GM13976 (cell line): Measurements from ENCODE around the gene MORN4.

Experiments used
- DNase-seq: peaks from one replicate; pipeline ENCODE4 v3.0.0; 2012; ENCODE audit warnings: low spot score
- in situ Hi-C: fragments of 300-500 bp; cut with MboI; formaldehyde crosslinking; loops from one replicate; pipeline ENCODE4 v1.12.0; 2022; ENCODE audit warnings: low sequenced_read_pairs, mixed read lengths, inconsistent platforms; ENCODE audit not compliant: unreplicated experiment
- TF ChIP-seq, protein P1 (sequence below): IDR thresholded peaks from 2 replicates; pipeline ENCODE4 v1.5.1; 2012; ENCODE audit warnings: borderline replicate concordance, mild to moderate bottlenecking; ENCODE audit not compliant: insufficient read depth; ENCODE audit errors: extremely low read depth, missing control alignments, control extremely low read depth

MORN4 gene

GRCh38 chr10:97669571-97669970, 36.3 kb upstream of the MORN4 start:
- no peak for DNase-seq
- TF ChIP-seq, protein P1, sequence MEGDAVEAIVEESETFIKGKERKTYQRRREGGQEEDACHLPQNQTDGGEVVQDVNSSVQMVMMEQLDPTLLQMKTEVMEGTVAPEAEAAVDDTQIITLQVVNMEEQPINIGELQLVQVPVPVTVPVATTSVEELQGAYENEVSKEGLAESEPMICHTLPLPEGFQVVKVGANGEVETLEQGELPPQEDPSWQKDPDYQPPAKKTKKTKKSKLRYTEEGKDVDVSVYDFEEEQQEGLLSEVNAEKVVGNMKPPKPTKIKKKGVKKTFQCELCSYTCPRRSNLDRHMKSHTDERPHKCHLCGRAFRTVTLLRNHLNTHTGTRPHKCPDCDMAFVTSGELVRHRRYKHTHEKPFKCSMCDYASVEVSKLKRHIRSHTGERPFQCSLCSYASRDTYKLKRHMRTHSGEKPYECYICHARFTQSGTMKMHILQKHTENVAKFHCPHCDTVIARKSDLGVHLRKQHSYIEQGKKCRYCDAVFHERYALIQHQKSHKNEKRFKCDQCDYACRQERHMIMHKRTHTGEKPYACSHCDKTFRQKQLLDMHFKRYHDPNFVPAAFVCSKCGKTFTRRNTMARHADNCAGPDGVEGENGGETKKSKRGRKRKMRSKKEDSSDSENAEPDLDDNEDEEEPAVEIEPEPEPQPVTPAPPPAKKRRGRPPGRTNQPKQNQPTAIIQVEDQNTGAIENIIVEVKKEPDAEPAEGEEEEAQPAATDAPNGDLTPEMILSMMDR, result no peak
- in situ Hi-C loops, result no loop called here

- TF ChIP-seq, protein P1, result no peak
- in situ Hi-C loops, result no loop called here
- DNase-seq, result no peak
Observed at GRCh38 chr10:97667463-97667862, 34.2 kb upstream of the MORN4 start.

GRCh38 chr10:97666992-97667391, 33.7 kb upstream of the MORN4 start:
- in situ Hi-C loops, result no loop called here
- TF ChIP-seq, protein P1, result no peak
- no peak for DNase-seq

GRCh38 chr10:97664282-97664850, 31.1 kb upstream of the MORN4 start:
- DNase-seq, result no peak
- in situ Hi-C loops, result no loop called here
- TF ChIP-seq, protein P1, result no peak

GRCh38 chr10:97659589-97659988, 26.3 kb upstream of the MORN4 start:
- DNase-seq, result no peak
- TF ChIP-seq, protein P1, result no peak
- in situ Hi-C loops, result no loop called here

GRCh38 chr10:97656777-97657176, 23.5 kb upstream of the MORN4 start:
- DNase-seq, result no peak
- TF ChIP-seq, protein P1, result no peak

More at GRCh38 chr10:97656777-97657176, 23.5 kb upstream of the MORN4 start:
- in situ Hi-C loops, result no loop called here
